GM19324 (cell line): ENCODE measurements around the gene RNF20.
"Not testable (repeated sequence)": the region's sequence is repeated elsewhere in the genome, so short reads cannot be mapped to it uniquely, and the experiment has no call there.

Source experiments
- ATAC-seq: cut with Tn5 transposase; IDR thresholded peaks from one replicate; pipeline ENCODE4 v1.9.1; 2021; ENCODE audit warnings: mild to moderate bottlenecking, moderate library complexity; ENCODE audit not compliant: unreplicated experiment, low FRiP score

RNF20 gene

GRCh38 chr9:101528015-101528414 is 5.6 kb upstream of the RNF20 start:
- ATAC-seq, result no peak

- peak; percentile 40 for ATAC-seq
Observed at GRCh38 chr9:101530076-101530711, 3.5 kb upstream of the RNF20 start.

GRCh38 chr9:101536351-101536750 is 2.7 kb downstream of the RNF20 start:
- no peak for ATAC-seq

- ATAC-seq, result no peak
Observed at GRCh38 chr9:101536938-101537337, 3.3 kb downstream of the RNF20 start.

- ATAC-seq, result no peak
Observed at GRCh38 chr9:101540069-101540468, 6.4 kb downstream of the RNF20 start.

- ATAC-seq, result no peak
Observed at GRCh38 chr9:101543098-101543735, 9.6 kb downstream of the RNF20 start.

GRCh38 chr9:101549472-101550098 is 15.9 kb downstream of the RNF20 start:
- not testable (repeated sequence) for ATAC-seq

- no peak for ATAC-seq
Observed at GRCh38 chr9:101561740-101562139, 28.1 kb downstream of the RNF20 start.

- ATAC-seq, result no peak
Observed at GRCh38 chr9:101562966-101563365, 29.3 kb downstream of the RNF20 start.

- no peak for ATAC-seq
Observed at GRCh38 chr9:101564252-101564651, 30.6 kb downstream of the RNF20 start.

GRCh38 chr9:101566904-101567724 is 33.5 kb downstream of the RNF20 start:
- ATAC-seq, result no peak

- ATAC-seq, result no peak
Observed at GRCh38 chr9:101567725-101568350, 34.2 kb downstream of the RNF20 start.

GRCh38 chr9:101569741-101570501 is 36.3 kb downstream of the RNF20 start:
- no peak for ATAC-seq

GRCh38 chr9:101571114-101571513 is 37.5 kb downstream of the RNF20 start:
- ATAC-seq, result no peak

GRCh38 chr9:101572316-101572715 is 38.7 kb downstream of the RNF20 start:
- no peak for ATAC-seq

GRCh38 chr9:101574731-101575333 is 41.2 kb downstream of the RNF20 start:
- no peak for ATAC-seq

- ATAC-seq, result peak; percentile 70
Observed at GRCh38 chr9:101578378-101578777, 44.7 kb downstream of the RNF20 start.

- ATAC-seq, result no peak
Observed at GRCh38 chr9:101579711-101580545, 46.3 kb downstream of the RNF20 start.

GRCh38 chr9:101582553-101582952 is 48.9 kb downstream of the RNF20 start:
- no peak for ATAC-seq
